ENCODE data around the gene FREM1.

FREM1 gene

GRCh38 chr9:14813336-14814248 lies 96.6 kb downstream of the FREM1 start:
- no peaks in the 10 kb centered on the region for H3K36me3 ChIP-seq (replicated peaks)
- H3K9me3 ChIP-seq = no peaks in the 10 kb centered on the region
- no peak overlapping the region for H3K4me3 ChIP-seq
- H3K4me1 ChIP-seq = no peaks in the 10 kb centered on the region
- DNase-seq (ENCODE audit: low spot score in 2 of 2) = no peak
- H3K27me3 ChIP-seq (ENCODE audit: low read depth) = 0 out of 2 replicates have a peak, but pooled peaks cover 4% of the 10 kb centered on the region
- in situ Hi-C loops (cut with MboI; ENCODE audit: low sequenced_read_pairs) = no loop called here

GRCh38 chr9:14812806-14813205 lies 97.4 kb downstream of the FREM1 start:
- Histone ChIP-seq H3K36me3 (replicated peaks) (no peaks in the 10 kb centered on the region), H3K27me3 (ENCODE audit: low read depth) (0 out of 2 replicates have a peak, but pooled peaks cover 4% of the 10 kb centered on the region), H3K4me3 (no peak overlapping the region), H3K4me1 (no peaks in the 10 kb centered on the region), H3K9me3 (no peaks in the 10 kb centered on the region)
- no peak for DNase-seq (ENCODE audit: low spot score in 2 of 2)
- in situ Hi-C loops (cut with MboI; ENCODE audit: low sequenced_read_pairs) = no loop called here

GRCh38 chr9:14811844-14812243 lies 98.4 kb downstream of the FREM1 start:
- DNase-seq (ENCODE audit: low spot score in 2 of 2) = no peak
- H3K4me3 ChIP-seq = no peak overlapping the region
- in situ Hi-C loops (cut with MboI; ENCODE audit: low sequenced_read_pairs) = no loop called here
- 0 out of 2 replicates have a peak, but pooled peaks cover 4% of the 10 kb centered on the region for H3K27me3 ChIP-seq (ENCODE audit: low read depth)
- no peaks in the 10 kb centered on the region for H3K4me1 ChIP-seq
- no peaks in the 10 kb centered on the region for H3K9me3 ChIP-seq
- H3K36me3 ChIP-seq (replicated peaks) = no peaks in the 10 kb centered on the region

DNA sequence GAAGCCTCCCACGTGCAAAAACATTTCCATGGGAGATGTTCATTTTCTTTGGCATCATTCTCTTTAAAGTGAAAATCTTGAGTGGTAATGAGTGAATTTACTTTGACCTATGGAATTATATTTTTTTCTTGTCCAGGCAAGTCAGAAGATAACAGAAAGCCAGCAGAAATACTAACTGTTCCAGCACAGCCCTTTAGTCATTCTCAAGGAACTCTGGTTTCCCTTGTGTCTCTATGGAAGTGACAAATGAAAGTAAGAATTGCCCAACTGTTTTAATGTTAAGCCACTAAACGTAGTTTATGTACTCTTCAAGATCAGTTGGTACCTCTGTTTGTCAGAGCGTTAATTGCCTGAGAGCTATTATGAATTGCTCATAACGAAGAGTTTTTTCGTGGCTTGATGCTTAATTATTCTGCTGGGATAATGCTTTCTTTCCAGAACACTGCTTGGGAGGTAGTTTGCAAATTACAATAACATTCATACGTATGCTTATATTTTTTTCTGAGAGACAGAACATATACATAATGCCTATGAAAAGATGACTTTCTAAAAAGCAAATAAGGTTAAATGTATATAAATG lies 103.2 kb downstream of the FREM1 start:
- in situ Hi-C loops (cut with MboI; ENCODE audit: low sequenced_read_pairs) = no loop called here
- no peak for DNase-seq (ENCODE audit: low spot score in 2 of 2)
- Histone ChIP-seq H3K4me3 (no peak overlapping the region), H3K4me1 (no peaks in the 10 kb centered on the region), H3K9me3 (no peaks in the 10 kb centered on the region), H3K36me3 (replicated peaks) (no peaks in the 10 kb centered on the region), H3K27me3 (ENCODE audit: low read depth) (peaks cover 4% of the 10 kb centered on the region; the same call in 1 of the 2 replicates)

DNA sequence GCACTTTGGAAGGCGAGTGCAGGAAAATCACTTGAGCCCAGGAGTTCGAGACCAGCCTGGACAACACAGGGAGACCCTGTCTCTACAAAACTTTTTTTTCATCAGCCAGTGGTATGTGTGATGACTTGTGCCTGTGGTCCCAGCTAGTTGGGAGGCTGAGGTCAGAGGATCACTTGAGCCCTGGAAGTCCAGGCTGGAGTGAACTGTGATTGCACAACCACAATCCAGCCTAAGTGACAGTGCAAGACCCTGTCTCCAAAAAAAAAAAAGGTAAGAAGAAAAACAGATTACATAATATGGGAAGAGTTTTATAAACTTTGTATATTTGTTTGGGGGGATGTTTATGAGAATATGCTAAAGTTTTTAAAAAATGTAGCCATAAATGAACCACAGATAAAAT lies 111.2 kb downstream of the FREM1 start:
- DNase-seq (ENCODE audit: low spot score in 2 of 2) = no peak
- no peaks in the 10 kb centered on the region for H3K36me3 ChIP-seq (replicated peaks)

DNA sequence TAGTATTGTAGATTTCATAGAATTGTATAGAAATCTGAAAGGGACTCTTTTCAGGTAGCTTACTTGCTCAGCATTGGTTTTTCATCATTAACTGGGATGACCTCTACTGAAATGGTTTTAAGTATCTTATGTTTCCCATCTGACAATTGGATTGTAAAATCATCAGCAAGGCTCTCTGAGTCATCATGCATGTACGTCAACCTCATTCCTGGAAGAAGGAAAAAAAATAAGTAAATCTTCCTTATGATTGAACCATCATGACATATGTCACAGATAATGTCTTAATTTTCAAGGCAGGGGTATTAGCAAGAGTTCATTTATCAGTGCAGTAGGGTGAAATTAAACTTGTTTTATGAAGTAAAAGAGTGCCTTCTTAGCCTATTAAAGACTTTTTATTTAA lies 112.8 kb downstream of the FREM1 start:
- in situ Hi-C loops (cut with MboI; ENCODE audit: low sequenced_read_pairs) = no loop called here
- no peaks in the 10 kb centered on the region for H3K36me3 ChIP-seq (replicated peaks)
- H3K4me3 ChIP-seq = no peak overlapping the region
- no peak for DNase-seq (ENCODE audit: low spot score in 2 of 2)
- no peaks in the 10 kb centered on the region for H3K4me1 ChIP-seq
- H3K27me3 ChIP-seq (ENCODE audit: low read depth) = peaks cover 6% of the 10 kb centered on the region; the same call in 1 of the 2 replicates
- no peaks in the 10 kb centered on the region for H3K9me3 ChIP-seq

More for the DNA sequence above, 111.2 kb downstream of the FREM1 start:
- in situ Hi-C loops (cut with MboI; ENCODE audit: low sequenced_read_pairs) = no loop called here
- Histone ChIP-seq H3K4me1 (no peaks in the 10 kb centered on the region), H3K4me3 (no peak overlapping the region), H3K9me3 (no peaks in the 10 kb centered on the region), H3K27me3 (ENCODE audit: low read depth) (peaks cover 3% of the 10 kb centered on the region; the same call in 1 of the 2 replicates)

- Histone ChIP-seq H3K27me3 (ENCODE audit: low read depth) (peaks cover 18% of the 10 kb centered on the region; the same call in 1 of the 2 replicates), H3K9me3 (no peaks in the 10 kb centered on the region), H3K4me3 (no peak overlapping the region), H3K36me3 (replicated peaks) (no peaks in the 10 kb centered on the region), H3K4me1 (no peaks in the 10 kb centered on the region)
- in situ Hi-C loops (cut with MboI; ENCODE audit: low sequenced_read_pairs) = no loop called here
- DNase-seq (ENCODE audit: low spot score in 2 of 2) = no peak
Measured at GRCh38 chr9:14793389-14793788, 116.8 kb downstream of the FREM1 start.

GRCh38 chr9:14790628-14791027 lies 119.6 kb downstream of the FREM1 start:
- DNase-seq (ENCODE audit: low spot score in 2 of 2) = no peak
- no peaks in the 10 kb centered on the region for H3K36me3 ChIP-seq (replicated peaks)
- H3K4me1 ChIP-seq = no peaks in the 10 kb centered on the region
- H3K4me3 ChIP-seq = no peak overlapping the region
- peaks cover 18% of the 10 kb centered on the region; the same call in 1 of the 2 replicates for H3K27me3 ChIP-seq (ENCODE audit: low read depth)
- H3K9me3 ChIP-seq = no peaks in the 10 kb centered on the region
- in situ Hi-C loops (cut with MboI; ENCODE audit: low sequenced_read_pairs) = no loop called here

- in situ Hi-C loops (cut with MboI; ENCODE audit: low sequenced_read_pairs) = no loop called here
- H3K36me3 ChIP-seq (replicated peaks) = no peaks in the 10 kb centered on the region
- DNase-seq (ENCODE audit: low spot score in 2 of 2) = no peak
- H3K4me3 ChIP-seq = no peak overlapping the region
- H3K27me3 ChIP-seq (ENCODE audit: low read depth) = peaks cover 18% of the 10 kb centered on the region; the same call in 1 of the 2 replicates
- H3K9me3 ChIP-seq = no peaks in the 10 kb centered on the region
- no peaks in the 10 kb centered on the region for H3K4me1 ChIP-seq
Measured at GRCh38 chr9:14788846-14789245, 121.4 kb downstream of the FREM1 start.

DNA sequence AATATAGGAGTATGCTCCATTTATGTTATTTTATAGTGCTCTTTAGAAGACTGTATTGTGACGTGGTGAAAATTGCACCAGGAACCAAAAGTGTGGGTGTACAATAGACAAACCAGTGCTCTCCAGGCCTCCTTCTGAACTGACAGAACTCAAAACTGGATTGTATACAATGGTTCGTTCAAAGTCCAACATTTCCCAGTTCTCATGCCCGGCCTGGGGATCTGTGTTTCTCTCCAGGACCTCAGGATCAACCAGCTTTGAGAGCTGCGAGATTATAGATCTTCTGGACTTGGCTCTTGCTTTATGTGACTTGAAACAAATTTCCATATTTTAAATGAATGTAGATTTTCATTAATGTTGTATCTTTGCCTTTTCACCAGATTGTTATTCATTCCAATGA lies 126.9 kb downstream of the FREM1 start:
- Histone ChIP-seq H3K9me3 (no peaks in the 10 kb centered on the region), H3K4me3 (no peak overlapping the region), H3K36me3 (replicated peaks) (no peaks in the 10 kb centered on the region), H3K27me3 (ENCODE audit: low read depth) (peaks cover 11% of the 10 kb centered on the region; the same call in 1 of the 2 replicates), H3K4me1 (no peaks in the 10 kb centered on the region)
- DNase-seq (ENCODE audit: low spot score in 2 of 2) = no peak
- in situ Hi-C loops (cut with MboI; ENCODE audit: low sequenced_read_pairs) = no loop called here

GRCh38 chr9:14782286-14783051 lies 127.8 kb downstream of the FREM1 start:
- DNase-seq (ENCODE audit: low spot score in 2 of 2) = no peak
- Histone ChIP-seq H3K9me3 (no peaks in the 10 kb centered on the region), H3K4me3 (no peak overlapping the region), H3K4me1 (no peaks in the 10 kb centered on the region), H3K27me3 (ENCODE audit: low read depth) (0 out of 2 replicates have a peak, but pooled peaks cover 8% of the 10 kb centered on the region), H3K36me3 (replicated peaks) (no peaks in the 10 kb centered on the region)
- in situ Hi-C loops (cut with MboI; ENCODE audit: low sequenced_read_pairs) = no loop called here

GRCh38 chr9:14780693-14781092 lies 129.5 kb downstream of the FREM1 start:
- Histone ChIP-seq H3K36me3 (replicated peaks) (no peaks in the 10 kb centered on the region), H3K9me3 (no peaks in the 10 kb centered on the region), H3K4me1 (no peaks in the 10 kb centered on the region), H3K27me3 (ENCODE audit: low read depth) (0 out of 2 replicates have a peak, but pooled peaks cover 8% of the 10 kb centered on the region), H3K4me3 (no peak overlapping the region)
- DNase-seq (ENCODE audit: low spot score in 2 of 2) = no peak
- in situ Hi-C loops (cut with MboI; ENCODE audit: low sequenced_read_pairs) = no loop called here

- H3K9me3 ChIP-seq = no peaks in the 10 kb centered on the region
- H3K4me3 ChIP-seq = no peak overlapping the region
- no peaks in the 10 kb centered on the region for H3K4me1 ChIP-seq
- in situ Hi-C loops (cut with MboI; ENCODE audit: low sequenced_read_pairs) = no loop called here
- DNase-seq (ENCODE audit: low spot score in 2 of 2) = no peak
- H3K27me3 ChIP-seq (ENCODE audit: low read depth) = 0 out of 2 replicates have a peak, but pooled peaks cover 8% of the 10 kb centered on the region
- no peaks in the 10 kb centered on the region for H3K36me3 ChIP-seq (replicated peaks)
Measured at GRCh38 chr9:14780251-14780650, 130.0 kb downstream of the FREM1 start.
